Right atrium auricular region (tissue), 2 donors: ENCODE measurements around the gene GFOD1. TPM values are rescaled to one million over a fixed set of nuclear protein-coding genes. Genes with fewer than 3 reads are reported as not detected.

Source experiments
- DNase-seq: peaks from one replicate; pipeline ENCODE4 v3.0.0-alpha.2; 2019; ENCODE audit warnings: low spot score
- H3K27ac ChIP-seq, 2 donors: fragments of 200-600 bp; sonication (generic); 1 replicate in 1 of 2; 2 replicates in 1 of 2; pipeline ENCODE4 v1.5.1; 2016 to 2019
- H3K27me3 ChIP-seq, 2 donors: fragments of 200-600 bp; sonication (generic); one replicate each; pipeline versions ENCODE4 v1.5.1 to v1.6.0; 2017 to 2019
- H3K36me3 ChIP-seq: fragments of 200-600 bp; sonication (generic); one replicate; pipeline ENCODE4 v1.5.1; 2016
- H3K4me1 ChIP-seq, 2 donors: fragments of 200-600 bp; sonication (generic); one replicate each; pipeline versions ENCODE4 v1.5.1 to v1.6.0; 2017 to 2019
- H3K4me3 ChIP-seq, 2 donors: fragments of 200-600 bp; sonication (generic); 1 replicate in 1 of 2; 2 replicates in 1 of 2; pipeline ENCODE4 v1.5.1; 2017 to 2019; ENCODE audit warnings: mild to moderate bottlenecking in 1 of 2, moderate library complexity in 1 of 2
- H3K9me3 ChIP-seq, 2 donors: fragments of 200-600 bp; sonication (generic); one replicate each; pipeline ENCODE4 v1.5.1; 2019
- CTCF ChIP-seq, 2 donors: fragments of 200-600 bp; sonication (generic); IDR thresholded peaks; one replicate each; pipeline ENCODE4 v1.5.1; 2019; ENCODE audit warnings: antibody characterized with exemption in 2 of 2
- total RNA-seq, 2 donors: library from RNA; depleted of rRNA; stranded (reverse); fragments of >200 nt; gene quantifications; one replicate each; pipeline ENCODE4 v1.1.0, GENCODE V29; 2016

GFOD1 gene
- total RNA-seq, 2 donors from 2014 or later: 66.2 to 96.3 TPM

- Histone ChIP-seq H3K4me3 (no peak overlapping the region), H3K27me3 (no peaks in the 10 kb centered on the region), H3K27ac (no peak overlapping the region), H3K9me3 (no peaks in the 10 kb centered on the region), H3K4me1 (peaks cover 0 to 19% of the 10 kb centered on the region in 2 donors), H3K36me3 (no peaks in the 10 kb centered on the region)
- no peak for TF ChIP-seq CTCF (IDR thresholded peaks at IDR 0.05)
- DNase-seq: no peak
These were observed 12.9 kb upstream of the GFOD1 start for GRCh38 chr6:13500264-13500663.

GRCh38 chr6:13496513-13497190 lies 9.3 kb upstream of the GFOD1 start:
- Histone ChIP-seq H3K36me3 (no peaks in the 10 kb centered on the region), H3K9me3 (no peaks in the 10 kb centered on the region), H3K27me3 (no peaks in the 10 kb centered on the region), H3K4me3 (no peak overlapping the region), H3K4me1 (peaks cover 0 to 19% of the 10 kb centered on the region in 2 donors), H3K27ac (peak overlapping the region; percentile 66 to 75)
- no peak for DNase-seq
- TF ChIP-seq CTCF (IDR thresholded peaks at IDR 0.05): no peak

- no peak for TF ChIP-seq CTCF (IDR thresholded peaks at IDR 0.05)
- Histone ChIP-seq H3K4me1 (peaks cover 0 to 19% of the 10 kb centered on the region in 2 donors), H3K36me3 (no peaks in the 10 kb centered on the region), H3K27ac (peak overlapping the region; percentile 66 to 75), H3K27me3 (no peaks in the 10 kb centered on the region), H3K9me3 (no peaks in the 10 kb centered on the region), H3K4me3 (no peak overlapping the region)
- DNase-seq: no peak
These were observed 8.4 kb upstream of the GFOD1 start for GRCh38 chr6:13495818-13496217.

GRCh38 chr6:13495112-13495776 lies 7.8 kb upstream of the GFOD1 start:
- DNase-seq: no peak
- H3K27me3 ChIP-seq: no peaks in the 10 kb centered on the region
- no peak for TF ChIP-seq CTCF (IDR thresholded peaks at IDR 0.05)
- H3K27ac ChIP-seq: peak overlapping the region; percentile 66 to 75
- H3K4me3 ChIP-seq: no peak overlapping the region
- H3K4me1 ChIP-seq: peaks cover 0 to 19% of the 10 kb centered on the region in 2 donors
- no peaks in the 10 kb centered on the region for H3K36me3 ChIP-seq
- H3K9me3 ChIP-seq: no peaks in the 10 kb centered on the region

- peak overlapping the region; percentile 66 to 75 for H3K27ac ChIP-seq
- H3K36me3 ChIP-seq: no peaks in the 10 kb centered on the region
- H3K9me3 ChIP-seq: no peaks in the 10 kb centered on the region
- no peak for TF ChIP-seq CTCF (IDR thresholded peaks at IDR 0.05)
- H3K4me1 ChIP-seq: peaks cover 0 to 20% of the 10 kb centered on the region in 2 donors
- no peaks in the 10 kb centered on the region for H3K27me3 ChIP-seq
- H3K4me3 ChIP-seq: no peak overlapping the region
- no peak for DNase-seq
These were observed 6.7 kb upstream of the GFOD1 start for GRCh38 chr6:13494137-13494536.
